Right lung (tissue), 5 donors: ENCODE results near the gene KRTAP26-1. TPM values are rescaled to one million over a fixed set of nuclear protein-coding genes. Genes with fewer than 3 reads are reported as not detected.

Experiments
- DNase-seq, 2 donors: peaks; one replicate each; pipeline ENCODE4 v3.0.0-alpha.2; 2013
- polyA plus RNA-seq, 5 donors: library from polyadenylated mRNA; unstranded; fragments of 120-200 nt; gene quantifications; one replicate each; pipeline versions ENCODE4 v1.2.1 to v1.2.3, GENCODE V29; 2013; ENCODE audit warnings: inconsistent platforms in 1 of 5, low replicate concordance in 1 of 5; ENCODE audit not compliant: insufficient read length in 5 of 5, insufficient read depth in 1 of 5

The KRTAP26-1 gene
- polyA plus RNA-seq, 5 donors, result not detected

- DNase-seq, result no peak
Observed at GRCh38 chr21:30271611-30272010, 48.5 kb downstream of the KRTAP26-1 start.

GRCh38 chr21:30271156-30271555 is 49.0 kb downstream of the KRTAP26-1 start:
- no peak for DNase-seq

- DNase-seq, result no peak
Observed at GRCh38 chr21:30269803-30270530, 50.1 kb downstream of the KRTAP26-1 start.

Other genes starting within 250 kb of the KRTAP26-1 start
- gene CLDN17, start 153.5 kb downstream of the KRTAP26-1 start, polyA plus RNA-seq, result not detected
- gene CLDN8, start 104.2 kb downstream of the KRTAP26-1 start, polyA plus RNA-seq, result under 1 TPM; 0.14 to 0.48 (median 0.30) TPM
- gene KRTAP24-1, start 37.4 kb downstream of the KRTAP26-1 start, polyA plus RNA-seq, result not detected
- gene KRTAP25-1, start 30.8 kb downstream of the KRTAP26-1 start, polyA plus RNA-seq, result not detected
- gene KRTAP27-1, start 17.4 kb upstream of the KRTAP26-1 start, polyA plus RNA-seq, result not detected
- not detected for gene KRTAP23-1, start 28.3 kb upstream of the KRTAP26-1 start, polyA plus RNA-seq
- not detected for gene KRTAP13-2, start 52.0 kb upstream of the KRTAP26-1 start, polyA plus RNA-seq
- gene KRTAP13-1, start 75.7 kb upstream of the KRTAP26-1 start, polyA plus RNA-seq, result not detected
- gene KRTAP13-3, start 105.6 kb upstream of the KRTAP26-1 start, polyA plus RNA-seq, result not detected
- not detected for gene KRTAP13-4, start 109.9 kb upstream of the KRTAP26-1 start, polyA plus RNA-seq
- not detected for gene KRTAP15-1, start 120.0 kb upstream of the KRTAP26-1 start, polyA plus RNA-seq
- not detected for gene KRTAP19-1, start 160.1 kb upstream of the KRTAP26-1 start, polyA plus RNA-seq
- not detected for gene KRTAP19-2, start 167.1 kb upstream of the KRTAP26-1 start, polyA plus RNA-seq
- not detected for gene KRTAP19-3, start 171.7 kb upstream of the KRTAP26-1 start, polyA plus RNA-seq
- not detected for gene KRTAP19-4, start 176.8 kb upstream of the KRTAP26-1 start, polyA plus RNA-seq
- gene KRTAP19-5, start 181.8 kb upstream of the KRTAP26-1 start, polyA plus RNA-seq, result not detected
- gene KRTAP19-6, start 221.5 kb upstream of the KRTAP26-1 start, polyA plus RNA-seq, result not detected
- not detected for gene KRTAP19-7, start 241.0 kb upstream of the KRTAP26-1 start, polyA plus RNA-seq